ENCODE results near the gene SOHLH1. TPM values are rescaled to one million over a fixed set of nuclear protein-coding genes. Genes with fewer than 3 reads are reported as not detected.
A peak's percentile ranks its signal among the peaks of the same experiment; 100 is the strongest.
"Not testable (repeated sequence)": the region's sequence is repeated elsewhere in the genome, so short reads cannot be mapped to it uniquely, and the experiment has no call there.

Gene SOHLH1
- total and polyA plus RNA-seq, 8 donors = 0.31 TPM; not detected in 7

DNA sequence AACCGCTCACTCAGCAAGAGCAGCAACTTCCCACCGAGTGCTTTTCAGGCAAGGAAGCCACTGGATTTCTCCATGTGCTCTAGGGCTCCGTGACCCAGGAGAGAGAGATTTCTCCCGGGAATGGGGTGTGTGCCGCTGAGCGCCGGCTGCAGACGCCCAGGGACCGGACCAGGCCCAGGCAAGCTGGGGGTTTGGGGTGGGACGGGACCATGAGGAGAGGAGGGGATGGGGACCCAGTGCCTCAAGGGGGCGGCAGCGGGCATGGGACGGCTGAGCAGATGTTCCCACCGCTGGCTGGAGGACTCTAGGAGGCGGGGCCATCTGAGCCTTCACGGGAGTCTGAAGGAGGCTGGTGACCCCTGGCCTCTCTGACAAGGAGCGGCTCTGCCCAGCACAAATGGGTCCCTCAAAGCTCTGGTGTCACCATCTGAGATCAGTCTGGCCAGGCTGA is 27.7 kb downstream of the SOHLH1 start:
- TF ChIP-seq, protein P1, sequence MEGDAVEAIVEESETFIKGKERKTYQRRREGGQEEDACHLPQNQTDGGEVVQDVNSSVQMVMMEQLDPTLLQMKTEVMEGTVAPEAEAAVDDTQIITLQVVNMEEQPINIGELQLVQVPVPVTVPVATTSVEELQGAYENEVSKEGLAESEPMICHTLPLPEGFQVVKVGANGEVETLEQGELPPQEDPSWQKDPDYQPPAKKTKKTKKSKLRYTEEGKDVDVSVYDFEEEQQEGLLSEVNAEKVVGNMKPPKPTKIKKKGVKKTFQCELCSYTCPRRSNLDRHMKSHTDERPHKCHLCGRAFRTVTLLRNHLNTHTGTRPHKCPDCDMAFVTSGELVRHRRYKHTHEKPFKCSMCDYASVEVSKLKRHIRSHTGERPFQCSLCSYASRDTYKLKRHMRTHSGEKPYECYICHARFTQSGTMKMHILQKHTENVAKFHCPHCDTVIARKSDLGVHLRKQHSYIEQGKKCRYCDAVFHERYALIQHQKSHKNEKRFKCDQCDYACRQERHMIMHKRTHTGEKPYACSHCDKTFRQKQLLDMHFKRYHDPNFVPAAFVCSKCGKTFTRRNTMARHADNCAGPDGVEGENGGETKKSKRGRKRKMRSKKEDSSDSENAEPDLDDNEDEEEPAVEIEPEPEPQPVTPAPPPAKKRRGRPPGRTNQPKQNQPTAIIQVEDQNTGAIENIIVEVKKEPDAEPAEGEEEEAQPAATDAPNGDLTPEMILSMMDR (IDR thresholded peaks at IDR 0.05) = no peak
- no peaks in the 10 kb centered on the region for H3K9me3 ChIP-seq
- WGBS, 2 donors = 50 to 51% methylated on average over 15 to 17 of the region's 17 CpGs
- no peak for ATAC-seq
- no peaks in the 10 kb centered on the region for H3K36me3 ChIP-seq
- FAIRE-seq = no peak
- H3K27ac ChIP-seq = no peak overlapping the region
- H3K4me3 ChIP-seq = no peak overlapping the region
- H3K27me3 ChIP-seq = no peaks in the 10 kb centered on the region
- intact Hi-C loops (cut with DNase I) = no loop called here
- H3K4me1 ChIP-seq = no peaks in the 10 kb centered on the region
- DNase-seq = no peak

DNA sequence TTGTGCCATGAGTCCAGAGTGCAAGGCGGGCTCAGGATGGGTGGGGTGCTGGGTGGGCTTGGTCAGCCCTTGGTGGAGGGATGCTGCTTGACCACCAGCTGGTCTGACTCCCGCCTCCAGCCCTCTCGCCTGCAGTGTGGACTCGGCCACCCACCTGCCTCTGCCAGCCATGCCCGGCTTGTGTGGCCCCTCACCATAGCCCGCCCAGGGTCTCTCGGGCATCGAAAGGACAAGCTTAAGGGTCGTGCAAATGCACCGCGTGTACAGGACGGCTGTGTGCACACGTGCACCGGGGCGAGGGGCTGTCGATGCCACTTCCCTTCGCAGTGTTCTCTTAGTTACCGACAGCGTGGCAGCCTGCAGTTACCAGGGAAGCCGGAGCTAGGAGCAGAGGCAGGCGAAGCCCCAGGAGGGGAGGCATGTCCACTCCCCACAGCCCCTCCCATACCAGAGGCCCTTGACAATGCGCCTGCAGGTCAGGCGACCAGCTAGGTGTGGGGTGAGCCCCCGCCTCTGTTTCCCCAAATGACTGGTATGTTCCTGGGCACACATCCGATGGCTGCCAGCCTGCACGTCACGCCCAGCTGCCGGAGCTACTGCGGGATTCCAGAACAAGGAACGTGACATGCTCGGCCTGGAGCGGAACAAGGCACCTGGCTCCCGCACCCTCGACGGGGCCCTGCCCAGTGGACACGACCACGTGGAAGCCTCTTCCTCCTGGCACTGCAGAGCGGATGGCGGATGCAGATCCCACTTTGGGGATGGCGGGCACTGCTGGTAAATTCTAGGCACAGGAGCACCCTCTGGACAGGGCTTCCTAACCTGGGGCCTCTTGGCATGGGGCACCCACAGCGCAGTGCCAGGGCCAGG is 28.3 kb downstream of the SOHLH1 start:
- ATAC-seq (no peak), DNase-seq (peak in 2 of 6 donors; percentile 40 to 48), FAIRE-seq (no peak)
- no peak overlapping the region for H3K27ac ChIP-seq
- H3K36me3 ChIP-seq = no peaks in the 10 kb centered on the region
- 72 to 78% methylated on average over 41 of the region's 41 CpGs for WGBS, 2 donors
- intact Hi-C loops (cut with DNase I) = no loop called here
- no peaks in the 10 kb centered on the region for H3K27me3 ChIP-seq
- H3K9me3 ChIP-seq = no peaks in the 10 kb centered on the region
- H3K4me3 ChIP-seq = no peak overlapping the region
- TF ChIP-seq, protein P1 (IDR thresholded peaks at IDR 0.05) = no peak
- H3K4me1 ChIP-seq = no peaks in the 10 kb centered on the region

DNA sequence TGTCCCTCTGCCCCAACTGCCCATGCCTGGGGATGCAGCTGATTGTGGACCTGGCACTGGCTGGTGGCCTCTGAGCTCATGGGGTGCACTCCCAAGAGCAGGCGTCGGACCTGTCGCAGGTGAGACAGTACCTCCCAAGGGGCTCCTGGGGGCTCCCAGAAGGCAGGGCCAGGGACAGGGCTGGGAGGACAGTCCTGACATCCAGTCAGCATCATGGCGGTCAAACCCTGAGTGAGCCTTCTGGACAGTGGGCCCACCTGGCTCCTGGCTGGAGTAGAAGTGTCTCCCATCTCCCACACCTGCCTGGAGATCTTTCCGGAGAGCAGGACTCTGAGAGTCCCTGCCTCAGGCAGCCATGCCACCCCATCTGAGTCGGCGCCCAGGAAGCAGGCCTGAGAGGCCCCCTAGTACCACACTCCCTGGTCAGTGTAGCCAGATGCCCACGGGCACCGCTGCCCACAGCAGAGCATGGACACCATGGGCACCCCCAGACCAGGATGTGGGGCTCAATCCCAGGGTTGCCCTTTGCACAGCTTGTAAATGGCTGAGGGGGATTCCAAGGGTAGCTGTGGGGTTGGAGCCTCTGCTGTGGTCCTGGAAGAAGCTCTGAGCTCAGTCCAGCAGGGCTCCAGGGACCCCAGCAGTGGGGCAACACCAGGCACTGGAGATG is 29.5 kb downstream of the SOHLH1 start:
- ATAC-seq (no peak), DNase-seq (peak in 2 of 6 donors; percentile 34 to 40), FAIRE-seq (no peak)
- Histone ChIP-seq H3K27me3 (no peaks in the 10 kb centered on the region), H3K9me3 (no peaks in the 10 kb centered on the region), H3K4me1 (no peaks in the 10 kb centered on the region), H3K27ac (no peak overlapping the region), H3K4me3 (no peak overlapping the region), H3K36me3 (no peaks in the 10 kb centered on the region)
- intact Hi-C loops (cut with DNase I) = no loop called here
- TF ChIP-seq, protein P1 (IDR thresholded peaks at IDR 0.05) = no peak
- WGBS, 2 donors = 85 to 86% methylated on average over 9 of the region's 9 CpGs

DNA sequence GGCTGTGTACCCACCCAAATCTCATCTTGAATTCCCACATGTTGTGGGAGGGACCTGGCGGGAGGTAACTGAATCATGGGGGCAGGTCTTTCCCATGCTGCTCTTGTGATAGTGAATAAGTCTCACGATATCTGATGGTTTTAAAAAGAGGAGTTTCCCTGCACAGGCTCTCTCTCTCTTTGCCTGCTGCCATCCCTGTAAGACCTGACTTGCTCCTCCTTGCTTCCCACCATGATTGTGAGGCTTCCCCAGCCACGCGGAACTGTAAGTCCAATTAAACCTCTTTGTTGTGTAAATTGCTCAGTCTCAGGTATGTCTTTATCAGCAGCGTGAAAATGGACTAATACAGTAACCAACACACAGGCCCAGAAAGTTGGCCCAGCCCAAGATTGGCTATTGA is 30.3 kb downstream of the SOHLH1 start:
- ATAC-seq; FAIRE-seq; H3K4me1 ChIP-seq; H3K36me3 ChIP-seq; intact Hi-C loops (cut with DNase I); H3K27me3 ChIP-seq; H3K4me3 ChIP-seq; DNase-seq; H3K27ac ChIP-seq; H3K9me3 ChIP-seq: not testable (repeated sequence)
- WGBS, 2 donors = 79 to 88% methylated on average over 5 of the region's 5 CpGs

DNA sequence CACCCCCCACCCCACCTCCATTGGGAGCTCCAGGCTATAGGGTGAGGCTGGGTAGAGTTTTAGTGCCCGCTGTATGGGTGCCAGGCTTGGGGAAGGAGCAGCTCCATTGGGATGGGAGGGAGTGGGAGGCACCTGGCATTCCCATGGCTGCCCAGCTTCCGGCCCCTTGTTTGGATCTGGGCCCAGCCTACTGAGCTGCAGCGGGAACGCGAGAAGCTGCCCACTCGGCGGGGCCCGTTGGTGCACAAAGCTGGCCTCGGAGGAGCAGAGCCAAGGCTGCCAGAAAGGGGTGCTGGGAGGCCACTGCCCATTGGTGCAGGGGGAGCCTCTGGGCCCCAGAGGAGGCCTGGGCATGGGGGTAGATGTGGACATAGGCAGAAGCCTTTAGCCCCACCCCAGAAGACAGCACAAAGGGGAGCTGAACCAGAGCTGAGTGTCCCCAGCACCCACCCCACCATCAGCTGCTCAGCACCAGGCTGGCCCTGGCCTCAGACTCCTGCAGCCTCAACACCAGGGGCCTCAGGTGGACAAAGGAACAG is 31.7 kb downstream of the SOHLH1 start:
- no peaks in the 10 kb centered on the region for H3K27me3 ChIP-seq
- FAIRE-seq (no peak), DNase-seq (peak in 2 of 6 donors; percentile 35 to 38), ATAC-seq (no peak)
- no peak overlapping the region for H3K4me3 ChIP-seq
- intact Hi-C loops (cut with DNase I) = no loop called here
- no peaks in the 10 kb centered on the region for H3K4me1 ChIP-seq
- H3K27ac ChIP-seq = no peak overlapping the region
- no peaks in the 10 kb centered on the region for H3K36me3 ChIP-seq
- TF ChIP-seq, protein P1 (IDR thresholded peaks at IDR 0.05) = no peak
- H3K9me3 ChIP-seq = no peaks in the 10 kb centered on the region
- 63 to 68% methylated on average over 9 of the region's 9 CpGs for whole genome bisulfite sequencing, 2 donors

Data from pancreas (tissue), 10 donors.